ENCODE measurements around the gene YDJC.

DNA sequence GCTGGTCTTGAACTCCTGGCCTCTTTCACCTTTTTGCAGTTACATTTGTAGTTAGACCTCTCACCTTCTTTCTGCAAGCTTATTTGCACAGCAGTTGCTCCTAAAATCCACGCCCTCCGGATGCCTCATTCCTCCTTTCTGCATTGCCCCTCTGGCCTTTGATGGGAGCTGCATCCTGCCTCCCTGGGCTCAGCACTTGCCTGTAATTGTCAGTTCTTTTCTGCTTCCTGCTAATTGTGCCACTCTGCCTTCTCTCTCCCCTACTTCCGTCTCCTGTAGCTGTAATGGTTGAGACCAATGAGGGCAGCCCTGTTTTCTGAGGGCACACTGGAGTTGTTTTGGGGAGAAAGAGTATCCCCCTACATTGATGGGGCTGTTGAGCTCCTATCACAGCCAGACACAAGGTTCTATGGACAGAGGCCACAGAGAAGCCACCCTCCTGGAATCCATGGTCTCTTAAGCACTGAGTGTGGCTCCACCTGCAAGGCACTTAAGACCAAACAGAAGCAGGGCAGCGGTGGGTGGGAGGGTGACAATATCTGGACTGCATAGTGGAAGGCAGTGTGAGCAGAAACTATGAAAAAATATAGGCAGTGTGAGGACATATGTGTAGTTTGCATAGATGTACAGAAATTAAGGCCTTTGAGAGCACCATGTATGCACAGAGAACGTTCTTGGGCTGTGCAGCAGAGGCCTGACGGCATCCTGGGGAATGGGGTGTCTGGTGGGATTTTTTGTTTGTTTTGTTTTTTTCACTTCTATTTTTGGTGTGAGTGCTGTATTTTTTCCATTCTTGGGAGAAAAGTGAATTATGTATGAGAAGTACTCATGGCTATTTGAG lies 30.5 kb downstream of the YDJC start:
- TF ChIP-seq, protein P1, sequence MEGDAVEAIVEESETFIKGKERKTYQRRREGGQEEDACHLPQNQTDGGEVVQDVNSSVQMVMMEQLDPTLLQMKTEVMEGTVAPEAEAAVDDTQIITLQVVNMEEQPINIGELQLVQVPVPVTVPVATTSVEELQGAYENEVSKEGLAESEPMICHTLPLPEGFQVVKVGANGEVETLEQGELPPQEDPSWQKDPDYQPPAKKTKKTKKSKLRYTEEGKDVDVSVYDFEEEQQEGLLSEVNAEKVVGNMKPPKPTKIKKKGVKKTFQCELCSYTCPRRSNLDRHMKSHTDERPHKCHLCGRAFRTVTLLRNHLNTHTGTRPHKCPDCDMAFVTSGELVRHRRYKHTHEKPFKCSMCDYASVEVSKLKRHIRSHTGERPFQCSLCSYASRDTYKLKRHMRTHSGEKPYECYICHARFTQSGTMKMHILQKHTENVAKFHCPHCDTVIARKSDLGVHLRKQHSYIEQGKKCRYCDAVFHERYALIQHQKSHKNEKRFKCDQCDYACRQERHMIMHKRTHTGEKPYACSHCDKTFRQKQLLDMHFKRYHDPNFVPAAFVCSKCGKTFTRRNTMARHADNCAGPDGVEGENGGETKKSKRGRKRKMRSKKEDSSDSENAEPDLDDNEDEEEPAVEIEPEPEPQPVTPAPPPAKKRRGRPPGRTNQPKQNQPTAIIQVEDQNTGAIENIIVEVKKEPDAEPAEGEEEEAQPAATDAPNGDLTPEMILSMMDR (IDR thresholded peaks at IDR 0.05) = no peak
- TF ChIP-seq ZFX (IDR thresholded peaks at IDR 0.05; ENCODE audit: borderline replicate concordance) = no peak

Measured in 22Rv1 (cell line).